Measurements from ENCODE around the gene MYG1.
A peak's percentile ranks its signal among the peaks of the same experiment; 100 is the strongest.

MYG1 gene

GRCh38 chr12:53343449-53343848 is 44.0 kb downstream of the MYG1 start:
- no peak for TF ChIP-seq CTCF (IDR thresholded peaks at IDR 0.05; ENCODE audit: control insufficient read depth, insufficient read depth, low read depth, low read length, missing control alignments)
- no peak for DNase-seq (ENCODE audit: low read depth)
- H3K4me3 ChIP-seq (ENCODE audit: control insufficient read depth, low read depth, low read length), result no peak overlapping the region

GRCh38 chr12:53343969-53344368 is 44.5 kb downstream of the MYG1 start:
- DNase-seq (ENCODE audit: low read depth), result no peak
- no peak for TF ChIP-seq CTCF (IDR thresholded peaks at IDR 0.05; ENCODE audit: control insufficient read depth, insufficient read depth, low read depth, low read length, missing control alignments)
- no peak overlapping the region for H3K4me3 ChIP-seq (ENCODE audit: control insufficient read depth, low read depth, low read length)

DNA sequence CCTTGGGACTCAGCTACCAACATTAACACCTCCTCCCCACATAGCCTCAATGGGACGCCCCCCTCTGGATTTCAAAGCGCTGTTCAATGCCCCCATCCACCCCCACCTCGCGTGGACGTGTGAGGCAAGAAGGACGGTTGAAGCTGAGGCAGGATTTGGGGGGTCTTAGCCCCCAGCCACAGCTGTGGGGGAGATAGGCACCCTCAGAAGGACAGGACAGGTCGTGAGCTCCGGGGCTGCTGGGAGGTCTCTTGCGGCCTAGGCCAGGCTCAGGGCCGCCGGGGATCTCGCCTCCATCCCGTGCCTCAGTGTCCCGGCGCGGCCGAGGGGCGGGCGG is 45.0 kb downstream of the MYG1 start:
- TF ChIP-seq CTCF (IDR thresholded peaks at IDR 0.05; ENCODE audit: control insufficient read depth, insufficient read depth, low read depth, low read length, missing control alignments), result no peak
- no peak for DNase-seq (ENCODE audit: low read depth)

DNA sequence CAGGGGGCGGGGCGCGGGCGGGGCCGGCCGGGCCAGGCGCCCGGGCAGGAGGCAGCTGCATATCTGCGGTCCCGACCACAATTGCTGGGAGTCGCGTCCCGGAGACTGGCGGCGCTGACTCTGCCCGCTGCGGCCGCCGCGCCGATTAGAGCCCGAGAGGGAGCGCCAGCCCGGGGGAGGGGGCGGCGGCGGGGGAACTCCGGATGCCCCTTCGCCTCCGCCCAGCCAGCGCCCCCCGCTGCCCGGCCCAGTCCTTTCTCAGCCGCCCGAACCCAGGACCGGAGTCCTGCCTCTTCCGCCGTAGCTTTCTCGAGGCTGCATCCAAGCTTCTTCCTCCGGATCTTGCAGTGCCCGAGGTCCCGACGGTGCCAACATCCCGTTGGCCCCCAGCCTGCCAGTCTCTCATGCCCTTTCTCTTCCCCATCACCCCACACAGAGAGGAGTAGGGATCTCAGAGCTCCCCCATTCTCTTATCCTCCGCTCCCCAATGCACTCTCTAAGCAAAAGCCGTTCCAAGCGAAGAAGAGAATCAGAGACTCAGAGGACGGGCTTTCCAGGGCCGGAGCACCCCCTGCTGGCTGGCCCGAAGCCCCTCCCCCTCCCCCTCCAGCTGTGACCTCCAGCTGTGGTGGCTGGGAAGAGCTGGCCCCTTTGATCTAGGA is 45.5 kb downstream of the MYG1 start:
- no peak for DNase-seq (ENCODE audit: low read depth)
- peak overlapping the region; percentile 65 for H3K4me3 ChIP-seq (ENCODE audit: control insufficient read depth, low read depth, low read length)
- TF ChIP-seq CTCF (IDR thresholded peaks at IDR 0.05; ENCODE audit: control insufficient read depth, insufficient read depth, low read depth, low read length, missing control alignments), result peak; percentile 80

More for the DNA sequence above, 45.0 kb downstream of the MYG1 start:
- H3K4me3 ChIP-seq (ENCODE audit: control insufficient read depth, low read depth, low read length), result peak overlapping the region; percentile 65

- DNase-seq (ENCODE audit: low read depth), result no peak
- peak overlapping the region; percentile 65 for H3K4me3 ChIP-seq (ENCODE audit: control insufficient read depth, low read depth, low read length)
- TF ChIP-seq CTCF (IDR thresholded peaks at IDR 0.05; ENCODE audit: control insufficient read depth, insufficient read depth, low read depth, low read length, missing control alignments), result no peak
These were observed 46.1 kb downstream of the MYG1 start for GRCh38 chr12:53345486-53346188.

DNA sequence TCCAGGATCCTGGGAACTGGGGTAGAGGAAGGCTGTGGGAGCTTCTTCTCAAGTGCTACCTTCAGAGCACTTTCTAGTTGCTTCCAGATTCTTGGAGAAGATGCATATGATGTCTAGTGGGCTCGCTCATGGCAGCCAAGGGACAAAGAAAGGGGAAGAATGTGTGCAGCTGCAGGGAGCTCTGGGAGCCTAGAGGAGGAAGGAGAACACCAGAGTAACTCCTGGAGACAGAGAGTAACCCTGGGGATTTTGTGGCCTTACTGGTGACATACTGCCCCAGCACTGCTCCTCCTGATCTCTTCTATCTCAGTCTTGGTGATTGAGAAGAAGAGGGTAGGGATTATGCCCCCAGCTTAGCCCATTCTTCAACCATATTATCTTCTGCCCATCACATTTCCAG is 47.0 kb downstream of the MYG1 start:
- no peak for TF ChIP-seq CTCF (IDR thresholded peaks at IDR 0.05; ENCODE audit: control insufficient read depth, insufficient read depth, low read depth, low read length, missing control alignments)
- no peak for DNase-seq (ENCODE audit: low read depth)
- no peak overlapping the region for H3K4me3 ChIP-seq (ENCODE audit: control insufficient read depth, low read depth, low read length)

All from AG09309 (cell line).